Activated T-cell treated with anti-CD3 and anti-CD28 coated beads, Interleukin-2, amount 50 U/mL, for 24 hours (primary cell): ENCODE data around the gene NTF4.
"Not testable (repeated sequence)": the region's sequence is repeated elsewhere in the genome, so short reads cannot be mapped to it uniquely, and the experiment has no call there.

ENCODE experiments used
- DNase-seq: peaks from one replicate; pipeline ENCODE4 v3.0.0-alpha.2; 2020
- H3K27ac Mint-ChIP-seq: 2 replicates; pipeline ENCODE4 v1.8.0; 2020; ENCODE audit warnings: mild to moderate bottlenecking, mixed read lengths
- H3K27me3 Mint-ChIP-seq: 2 replicates; pipeline ENCODE4 v1.8.0; 2020; ENCODE audit warnings: mixed read lengths
- H3K36me3 Mint-ChIP-seq: 2 replicates; pipeline ENCODE4 v1.8.0; 2020; ENCODE audit warnings: low read depth, mixed read lengths
- H3K4me1 Mint-ChIP-seq: 2 replicates; pipeline ENCODE4 v1.8.0; 2020; ENCODE audit warnings: low read depth, mixed read lengths
- H3K4me3 Mint-ChIP-seq: 2 replicates; pipeline ENCODE4 v1.8.0; 2020; ENCODE audit warnings: mild to moderate bottlenecking, moderate library complexity, mixed read lengths
- H3K9me3 Mint-ChIP-seq: 2 replicates; pipeline ENCODE4 v1.8.0; 2020; ENCODE audit warnings: mixed read lengths

The NTF4 gene

GRCh38 chr19:49056101-49056901, 8.3 kb downstream of the NTF4 start:
- Mint-ChIP-seq H3K27me3 (peaks cover 52% of the 10 kb centered on the region), H3K9me3 (no peaks in the 10 kb centered on the region), H3K4me1 (peaks cover 21% of the 10 kb centered on the region), H3K4me3 (peak overlapping the region; percentile 61), H3K27ac (no peak overlapping the region), H3K36me3 (no peaks in the 10 kb centered on the region)
- peak; percentile 77 for DNase-seq

- H3K27ac Mint-ChIP-seq, H3K36me3 Mint-ChIP-seq, H3K4me3 Mint-ChIP-seq, H3K27me3 Mint-ChIP-seq, DNase-seq, H3K9me3 Mint-ChIP-seq, H3K4me1 Mint-ChIP-seq: not testable (repeated sequence)
Observed at GRCh38 chr19:49050376-49051033, 14.1 kb downstream of the NTF4 start.

- H3K9me3 Mint-ChIP-seq, H3K4me1 Mint-ChIP-seq, DNase-seq, H3K27ac Mint-ChIP-seq, H3K4me3 Mint-ChIP-seq, H3K27me3 Mint-ChIP-seq, H3K36me3 Mint-ChIP-seq: not testable (repeated sequence)
Observed at GRCh38 chr19:49049834-49050233, 14.8 kb downstream of the NTF4 start.

GRCh38 chr19:49049011-49049410, 15.6 kb downstream of the NTF4 start, which contains the start of gene CGB8:
CGB8 (minus strand) TSS chr19:49049111; CDS start chr19:49048739, 372 bp downstream.
- H3K27me3 Mint-ChIP-seq, H3K36me3 Mint-ChIP-seq, H3K27ac Mint-ChIP-seq, H3K4me3 Mint-ChIP-seq, DNase-seq, H3K9me3 Mint-ChIP-seq, H3K4me1 Mint-ChIP-seq: not testable (repeated sequence)

- H3K27me3 Mint-ChIP-seq, H3K9me3 Mint-ChIP-seq, DNase-seq, H3K27ac Mint-ChIP-seq, H3K4me1 Mint-ChIP-seq, H3K4me3 Mint-ChIP-seq, H3K36me3 Mint-ChIP-seq: not testable (repeated sequence)
Observed at GRCh38 chr19:49043548-49043947, 21.1 kb downstream of the NTF4 start, which contains the start of gene CGB5. CGB5 (plus strand) TSS chr19:49043848; CDS start chr19:49044210, 362 bp downstream.

GRCh38 chr19:49042666-49043065, 22.0 kb downstream of the NTF4 start:
- H3K9me3 Mint-ChIP-seq = not testable (repeated sequence)

GRCh38 chr19:49042177-49042576, 22.4 kb downstream of the NTF4 start:
- H3K4me1 Mint-ChIP-seq = no peaks in the 10 kb centered on the region
- no peak overlapping the region for H3K4me3 Mint-ChIP-seq
- H3K27me3 Mint-ChIP-seq = no peaks in the 10 kb centered on the region
- no peaks in the 10 kb centered on the region for H3K36me3 Mint-ChIP-seq
- DNase-seq = no peak
- no peaks in the 10 kb centered on the region for H3K9me3 Mint-ChIP-seq
- H3K27ac Mint-ChIP-seq = no peak overlapping the region

More at GRCh38 chr19:49042666-49043065, 22.0 kb downstream of the NTF4 start:
- H3K27me3 Mint-ChIP-seq, DNase-seq, H3K27ac Mint-ChIP-seq, H3K4me3 Mint-ChIP-seq, H3K4me1 Mint-ChIP-seq, H3K36me3 Mint-ChIP-seq: not testable (repeated sequence)

- H3K27me3 Mint-ChIP-seq, H3K36me3 Mint-ChIP-seq, H3K4me3 Mint-ChIP-seq, H3K27ac Mint-ChIP-seq, H3K9me3 Mint-ChIP-seq, DNase-seq, H3K4me1 Mint-ChIP-seq: not testable (repeated sequence)
Observed at GRCh38 chr19:49039736-49040135, 24.9 kb downstream of the NTF4 start.

GRCh38 chr19:49038557-49039276, 25.9 kb downstream of the NTF4 start:
- H3K27ac Mint-ChIP-seq, H3K4me3 Mint-ChIP-seq, H3K27me3 Mint-ChIP-seq, H3K9me3 Mint-ChIP-seq, H3K4me1 Mint-ChIP-seq, H3K36me3 Mint-ChIP-seq, DNase-seq: not testable (repeated sequence)

GRCh38 chr19:49038111-49038510, 26.5 kb downstream of the NTF4 start:
- not testable (repeated sequence) for DNase-seq, H3K9me3 Mint-ChIP-seq, H3K4me1 Mint-ChIP-seq, H3K36me3 Mint-ChIP-seq, H3K27ac Mint-ChIP-seq, H3K4me3 Mint-ChIP-seq, H3K27me3 Mint-ChIP-seq

GRCh38 chr19:49036815-49037214, 27.8 kb downstream of the NTF4 start, which contains the start of gene CGB1:
CGB1 (minus strand) TSS chr19:49036895; CDS start chr19:49036711, 184 bp downstream.
- H3K9me3 Mint-ChIP-seq, H3K36me3 Mint-ChIP-seq, H3K4me1 Mint-ChIP-seq, H3K27ac Mint-ChIP-seq, H3K27me3 Mint-ChIP-seq, H3K4me3 Mint-ChIP-seq: not testable (repeated sequence)
- peak; percentile 69 for DNase-seq

- H3K4me1 Mint-ChIP-seq, H3K9me3 Mint-ChIP-seq, H3K27me3 Mint-ChIP-seq, H3K36me3 Mint-ChIP-seq: not testable (repeated sequence)
- peak within 1 kb of the TSS; percentile 55 for H3K4me3 Mint-ChIP-seq
- H3K27ac Mint-ChIP-seq = peak within 1 kb of the TSS; percentile 90
- peak; percentile 85 for DNase-seq
Observed at GRCh38 chr19:49031642-49032301, 32.8 kb downstream of the NTF4 start, which contains the start of gene CGB2. CGB2 (plus strand) TSS chr19:49031890; CDS start chr19:49032096, 206 bp downstream.

GRCh38 chr19:49030323-49030722, 34.3 kb downstream of the NTF4 start:
- DNase-seq, H3K27me3 Mint-ChIP-seq, H3K36me3 Mint-ChIP-seq, H3K27ac Mint-ChIP-seq, H3K9me3 Mint-ChIP-seq, H3K4me3 Mint-ChIP-seq, H3K4me1 Mint-ChIP-seq: not testable (repeated sequence)

GRCh38 chr19:49029749-49030148, 34.9 kb downstream of the NTF4 start:
- H3K4me3 Mint-ChIP-seq, H3K36me3 Mint-ChIP-seq, H3K9me3 Mint-ChIP-seq, H3K4me1 Mint-ChIP-seq, H3K27ac Mint-ChIP-seq, DNase-seq, H3K27me3 Mint-ChIP-seq: not testable (repeated sequence)
